GM13976 (cell line): Measurements from ENCODE around the gene GTSE1.
A peak's percentile ranks its signal among the peaks of the same experiment; 100 is the strongest.

Experiments used
- DNase-seq: peaks from one replicate; pipeline ENCODE4 v3.0.0; 2012; ENCODE audit warnings: low spot score
- in situ Hi-C: fragments of 300-500 bp; cut with MboI; formaldehyde crosslinking; loops from one replicate; pipeline ENCODE4 v1.12.0; 2022; ENCODE audit warnings: low sequenced_read_pairs, mixed read lengths, inconsistent platforms; ENCODE audit not compliant: unreplicated experiment
- TF ChIP-seq, protein P1 (sequence below): IDR thresholded peaks from 2 replicates; pipeline ENCODE4 v1.5.1; 2012; ENCODE audit warnings: borderline replicate concordance, mild to moderate bottlenecking; ENCODE audit not compliant: insufficient read depth; ENCODE audit errors: extremely low read depth, missing control alignments, control extremely low read depth

Gene GTSE1

DNA sequence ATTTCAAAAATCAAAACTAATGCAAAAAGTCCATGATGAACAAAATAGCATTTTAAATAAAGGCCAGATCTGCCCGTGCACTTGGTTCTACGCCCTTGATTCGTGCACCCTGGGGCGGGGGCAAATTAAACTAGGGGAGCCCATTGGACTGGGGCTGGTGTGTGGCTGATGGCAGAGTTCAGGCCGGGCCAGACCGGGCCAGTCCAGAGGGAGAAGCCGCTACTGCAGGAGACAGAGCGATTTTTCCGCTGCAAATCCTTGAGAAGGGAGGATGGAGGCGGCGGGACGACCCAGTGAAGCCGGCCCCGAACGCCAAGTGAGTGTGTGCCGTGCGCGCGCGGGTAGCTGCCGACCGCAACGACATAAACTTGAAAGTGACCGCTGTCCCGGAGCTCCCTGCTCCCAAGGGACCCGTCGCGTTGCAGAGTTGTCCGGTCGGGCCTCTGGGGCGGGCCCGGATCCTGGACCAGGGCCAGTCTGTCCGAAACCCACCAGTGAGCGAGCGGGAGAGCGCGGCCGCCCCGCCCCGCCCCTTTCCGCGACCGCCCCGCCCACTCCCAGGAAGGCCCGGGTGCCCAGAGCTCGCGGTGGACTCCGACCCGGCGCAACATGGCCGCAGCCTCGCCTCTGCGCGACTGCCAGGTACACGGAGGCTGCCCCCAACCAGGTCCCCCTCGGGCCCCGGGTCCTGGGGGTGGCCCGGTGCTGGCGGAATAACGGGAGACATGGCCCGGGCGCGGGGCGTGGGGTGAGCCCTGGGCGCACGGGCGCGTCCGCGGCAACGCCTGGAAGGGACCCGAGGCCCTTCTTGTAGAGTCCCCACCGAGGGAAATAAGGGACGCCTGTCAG, 29.0 kb upstream of the GTSE1 start, which contains the start of gene TTC38:
Gene TTC38 (plus strand): TSS at position 578 of the 849 bp plus-strand sequence. CDS start 32 bp downstream, at position 610.
- DNase-seq = peak; percentile 97
- in situ Hi-C loops = no loop called here

DNA sequence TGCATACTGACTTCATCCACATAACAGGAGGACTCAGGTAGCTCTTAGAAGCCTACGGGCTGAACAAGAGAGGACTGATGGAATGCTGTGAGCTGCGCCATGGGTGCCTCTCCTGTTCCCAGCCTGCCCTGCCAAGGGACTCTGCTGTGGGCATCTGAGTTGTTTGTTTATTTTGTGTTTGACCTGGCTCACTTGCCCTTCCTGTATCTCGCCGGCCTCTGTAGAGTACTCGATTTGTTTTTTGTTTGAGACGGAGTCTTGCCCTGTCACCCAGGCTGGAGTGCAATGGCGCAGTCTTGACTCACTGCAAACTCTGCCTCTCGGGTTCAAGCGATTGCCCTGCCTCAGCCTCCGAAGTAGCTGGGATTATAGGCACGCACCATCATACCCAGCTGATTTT, 27.1 kb upstream of the GTSE1 start:
- TF ChIP-seq, protein P1, sequence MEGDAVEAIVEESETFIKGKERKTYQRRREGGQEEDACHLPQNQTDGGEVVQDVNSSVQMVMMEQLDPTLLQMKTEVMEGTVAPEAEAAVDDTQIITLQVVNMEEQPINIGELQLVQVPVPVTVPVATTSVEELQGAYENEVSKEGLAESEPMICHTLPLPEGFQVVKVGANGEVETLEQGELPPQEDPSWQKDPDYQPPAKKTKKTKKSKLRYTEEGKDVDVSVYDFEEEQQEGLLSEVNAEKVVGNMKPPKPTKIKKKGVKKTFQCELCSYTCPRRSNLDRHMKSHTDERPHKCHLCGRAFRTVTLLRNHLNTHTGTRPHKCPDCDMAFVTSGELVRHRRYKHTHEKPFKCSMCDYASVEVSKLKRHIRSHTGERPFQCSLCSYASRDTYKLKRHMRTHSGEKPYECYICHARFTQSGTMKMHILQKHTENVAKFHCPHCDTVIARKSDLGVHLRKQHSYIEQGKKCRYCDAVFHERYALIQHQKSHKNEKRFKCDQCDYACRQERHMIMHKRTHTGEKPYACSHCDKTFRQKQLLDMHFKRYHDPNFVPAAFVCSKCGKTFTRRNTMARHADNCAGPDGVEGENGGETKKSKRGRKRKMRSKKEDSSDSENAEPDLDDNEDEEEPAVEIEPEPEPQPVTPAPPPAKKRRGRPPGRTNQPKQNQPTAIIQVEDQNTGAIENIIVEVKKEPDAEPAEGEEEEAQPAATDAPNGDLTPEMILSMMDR = no peak
- no peak for DNase-seq
- in situ Hi-C loops = no loop called here

More for the DNA sequence above, 29.0 kb upstream of the GTSE1 start, which contains the start of gene TTC38:
- TF ChIP-seq, protein P1 = no peak

DNA sequence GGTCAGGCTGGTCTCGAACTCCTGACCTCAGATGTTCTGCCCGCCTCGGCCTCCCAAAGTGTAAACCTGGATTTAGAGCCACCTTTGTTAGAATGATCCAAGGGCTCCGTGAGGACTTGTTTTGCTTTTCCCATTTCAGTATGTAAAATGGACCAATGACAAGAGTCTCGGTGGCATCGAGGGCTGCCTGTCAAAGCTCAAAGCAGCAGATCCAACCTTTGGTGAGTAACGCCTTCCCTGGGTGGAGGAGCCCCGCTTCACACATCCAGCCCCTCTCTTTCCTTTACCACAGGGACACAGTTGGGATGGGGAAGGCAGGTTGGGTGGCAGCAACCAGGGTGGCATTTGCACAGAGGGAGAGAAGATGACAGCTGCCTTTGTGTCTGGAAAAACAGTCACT, 24.5 kb upstream of the GTSE1 start:
- DNase-seq = no peak
- in situ Hi-C loops = no loop called here
- TF ChIP-seq, protein P1 = no peak

DNA sequence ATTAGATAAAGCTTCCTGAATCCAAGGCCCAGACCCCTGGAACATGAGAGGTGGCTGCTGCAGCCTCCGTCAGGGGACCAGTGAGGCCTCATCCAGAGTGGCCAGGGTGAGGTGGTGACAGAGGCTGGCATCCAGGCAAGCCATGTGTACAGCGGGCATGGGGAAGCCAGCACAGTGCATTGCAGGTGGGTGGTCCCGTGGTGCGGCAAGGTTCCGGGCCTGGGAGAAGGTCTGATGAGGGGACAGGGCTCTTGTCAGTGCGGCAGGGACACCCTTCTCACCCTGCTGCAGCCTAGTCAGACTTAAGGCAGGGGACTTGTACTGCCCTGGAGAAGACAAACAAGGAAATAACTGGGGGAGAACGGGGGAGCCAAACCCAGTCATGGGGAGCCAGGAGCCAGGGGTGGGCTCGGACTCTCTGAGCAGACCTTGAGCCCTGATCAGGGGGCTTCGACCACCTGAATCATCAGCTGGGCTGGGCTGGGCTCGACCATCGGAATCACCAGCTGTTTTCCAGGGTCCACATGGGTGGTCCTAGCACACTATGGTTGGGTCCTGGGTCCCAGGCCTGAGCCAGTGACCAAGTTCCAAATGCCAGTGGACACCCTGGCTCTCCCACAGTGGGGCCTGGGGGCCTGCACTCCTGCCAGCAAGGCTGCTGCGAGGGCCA, 23.8 kb upstream of the GTSE1 start:
- TF ChIP-seq, protein P1 = no peak
- no peak for DNase-seq
- in situ Hi-C loops = no loop called here

DNA sequence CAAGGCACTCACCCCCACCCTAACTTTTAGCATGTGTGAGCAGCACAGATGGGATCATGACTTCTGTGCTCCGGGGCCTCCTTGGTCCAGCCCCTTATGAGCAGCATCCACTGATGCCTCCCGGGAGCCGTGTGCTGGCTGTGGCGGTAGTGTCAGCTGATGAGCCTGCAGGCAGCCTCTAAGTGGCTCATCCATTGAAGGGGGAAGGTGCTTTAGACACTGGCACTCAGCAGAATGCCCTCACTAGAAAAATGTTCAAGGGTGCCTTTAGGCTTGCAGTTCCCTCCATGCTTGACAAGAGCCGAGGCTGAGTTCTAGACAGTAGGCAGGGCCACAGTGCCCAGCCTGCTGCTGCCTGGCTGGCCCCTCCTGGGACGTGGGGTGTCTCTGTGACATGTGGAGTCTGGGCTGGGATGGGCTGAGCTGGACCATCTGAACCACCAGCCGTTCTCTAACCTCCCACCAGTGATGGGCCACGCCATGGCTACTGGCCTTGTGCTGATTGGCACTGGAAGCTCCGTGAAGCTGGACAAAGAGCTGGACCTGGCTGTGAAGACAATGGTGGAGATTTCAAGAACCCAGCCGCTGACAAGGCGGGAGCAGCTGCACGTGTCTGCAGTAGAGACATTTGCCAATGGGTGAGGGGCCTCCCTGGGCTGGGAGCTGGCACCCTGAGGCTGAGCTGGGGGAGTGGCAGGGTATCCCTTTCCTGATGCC, 23.1 kb upstream of the GTSE1 start:
- no peak for DNase-seq
- TF ChIP-seq, protein P1 = no peak
- in situ Hi-C loops = no loop called here

DNA sequence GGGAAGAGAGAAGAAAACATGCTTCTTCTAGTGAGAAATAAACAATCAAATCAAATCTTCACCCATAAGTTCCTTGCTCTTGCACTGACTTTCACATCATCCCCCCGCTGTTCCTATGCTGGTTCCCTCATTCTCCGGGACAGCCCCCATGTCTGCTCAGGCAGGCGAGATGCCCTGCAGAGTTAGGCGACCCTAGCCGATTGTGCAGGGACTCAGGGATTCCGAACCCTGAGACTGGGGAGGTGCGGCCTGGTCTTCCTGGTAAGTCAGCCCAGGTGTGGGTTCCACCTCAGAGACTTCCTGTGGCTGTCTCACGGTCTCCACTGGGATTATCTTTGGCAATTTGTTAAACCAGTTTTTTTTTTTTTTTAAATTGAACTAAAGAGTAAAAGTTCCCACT, 22.3 kb upstream of the GTSE1 start:
- TF ChIP-seq, protein P1 = no peak
- in situ Hi-C loops = no loop called here
- no peak for DNase-seq
